Activated naive CD4-positive, alpha-beta T cell treated with anti-CD3 and anti-CD28 coated beads, Interleukin-2, amount 50 U/mL, for 72 hours (primary cell): ENCODE results near the gene FHL1. TPM values are rescaled to one million over a fixed set of nuclear protein-coding genes. Genes with fewer than 3 reads are reported as not detected.

Experiments used
- ATAC-seq, 2 donors: fragments of 150-1000 bp; cut with Tn5 transposase; 2 replicates each; pipeline ENCODE4 v1.10.0; 2021; ENCODE audit warnings: mild to moderate bottlenecking in 2 of 2, moderate library complexity in 2 of 2
- DNase-seq, 2 donors: peaks; one replicate each; pipeline ENCODE4 v3.0.0; 2021 to 2022; ENCODE audit warnings: low spot score in 2 of 2
- H3K27ac Mint-ChIP-seq, 2 donors: one replicate each; pipeline ENCODE4 v1.8.0; 2022; ENCODE audit warnings: mild to moderate bottlenecking in 2 of 2, mixed read lengths in 2 of 2
- H3K36me3 Mint-ChIP-seq, 2 donors: one replicate each; pipeline ENCODE4 v1.8.0; 2022; ENCODE audit warnings: mixed read lengths in 2 of 2
- H3K9me3 Mint-ChIP-seq, 2 donors: one replicate each; pipeline ENCODE4 v1.8.0; 2022; ENCODE audit warnings: mixed read lengths in 2 of 2
- total RNA-seq, 2 donors: library from RNA; stranded (reverse); gene quantifications; one replicate each; pipeline ENCODE4 v1.2.3, GENCODE V29; 2022

The FHL1 gene
- total RNA-seq, 2 donors from 2014 or later: 6.9 to 22.9 TPM

GRCh38 chrX:136246201-136246600 lies 98.9 kb downstream of the FHL1 start:
- ATAC-seq (no peak), DNase-seq (no peak)
- H3K27ac Mint-ChIP-seq: no peak overlapping the region
- H3K36me3 Mint-ChIP-seq: peaks cover 9 to 18% of the 10 kb centered on the region in 2 donors
- H3K9me3 Mint-ChIP-seq: no peaks in the 10 kb centered on the region

GRCh38 chrX:136250191-136251040 lies 103.1 kb downstream of the FHL1 start:
- DNase-seq (peak; percentile 27 to 58), ATAC-seq (peak; percentile 61 to 75)
- peak overlapping the region in 1 of 2 donors; percentile 57 for H3K27ac Mint-ChIP-seq
- H3K9me3 Mint-ChIP-seq: no peaks in the 10 kb centered on the region
- no peaks in the 10 kb centered on the region for H3K36me3 Mint-ChIP-seq

GRCh38 chrX:136251041-136251991 lies 104.0 kb downstream of the FHL1 start, which contains the start of gene MAP7D3:
TSS of gene MAP7D3 (minus strand) at chrX:136251400. CDS start at chrX:136251358, 42 bp downstream.
- peak; percentile 88 to 95 for ATAC-seq

GRCh38 chrX:136255541-136255940 lies 108.2 kb downstream of the FHL1 start:
- H3K36me3 Mint-ChIP-seq: no peaks in the 10 kb centered on the region
- ATAC-seq (no peak), DNase-seq (no peak)
- no peak overlapping the region for H3K27ac Mint-ChIP-seq
- no peaks in the 10 kb centered on the region for H3K9me3 Mint-ChIP-seq

More at GRCh38 chrX:136251041-136251991, 104.0 kb downstream of the FHL1 start, which contains the start of gene MAP7D3:
- DNase-seq: peak; percentile 56 to 66
- no peaks in the 10 kb centered on the region for H3K9me3 Mint-ChIP-seq
- peak within 1 kb of the TSS; percentile 75 to 76 for H3K27ac Mint-ChIP-seq
- H3K36me3 Mint-ChIP-seq: no peaks in the 10 kb centered on the region

- no peak for ATAC-seq
- H3K9me3 Mint-ChIP-seq: no peaks in the 10 kb centered on the region
- DNase-seq: no peak
- no peak overlapping the region for H3K27ac Mint-ChIP-seq
- H3K36me3 Mint-ChIP-seq: no peaks in the 10 kb centered on the region
Observed at GRCh38 chrX:136256026-136256425, 108.7 kb downstream of the FHL1 start.

GRCh38 chrX:136258951-136259350 lies 111.6 kb downstream of the FHL1 start:
- no peaks in the 10 kb centered on the region for H3K36me3 Mint-ChIP-seq
- ATAC-seq: no peak
- DNase-seq: no peak
- H3K9me3 Mint-ChIP-seq: no peaks in the 10 kb centered on the region
- no peak overlapping the region for H3K27ac Mint-ChIP-seq

- peak; percentile 50 to 85 for ATAC-seq
- Mint-ChIP-seq H3K9me3 (no peaks in the 10 kb centered on the region), H3K27ac (no peak overlapping the region), H3K36me3 (no peaks in the 10 kb centered on the region)
- no peak for DNase-seq
Observed at GRCh38 chrX:136259543-136259942, 112.2 kb downstream of the FHL1 start.

- DNase-seq (no peak), ATAC-seq (no peak)
- H3K27ac Mint-ChIP-seq: no peak overlapping the region
- H3K36me3 Mint-ChIP-seq: no peaks in the 10 kb centered on the region
- H3K9me3 Mint-ChIP-seq: no peaks in the 10 kb centered on the region
Observed at GRCh38 chrX:136260776-136261175, 113.4 kb downstream of the FHL1 start.

Other genes with a start within 250 kb of the FHL1 start
- gene MMGT1, start 173.5 kb upstream of the FHL1 start, total RNA-seq: 10 to 100 TPM; 12.4 to 20.1 TPM
- 10 to 100 TPM; 11.3 to 12.5 TPM for gene SLC9A6, start 162.1 kb upstream of the FHL1 start, total RNA-seq
- 10 to 100 TPM; 14.3 to 19.8 TPM for gene MAP7D3, start 103.9 kb downstream of the FHL1 start, total RNA-seq
- not detected for gene ADGRG4, start 153.4 kb downstream of the FHL1 start, total RNA-seq